Right hindlimb (tissue), 1 donor: ENCODE measurements around the gene SPATA1.

Source experiments
- DNase-seq: peaks from one replicate; pipeline ENCODE4 v3.0.0-alpha.2; 2018

The SPATA1 gene

GRCh38 chr1:84598418-84598817, 92.2 kb downstream of the SPATA1 start:
- DNase-seq, result no peak

GRCh38 chr1:84598846-84599741, 92.9 kb downstream of the SPATA1 start:
- DNase-seq, result no peak

GRCh38 chr1:84600796-84601195, 94.6 kb downstream of the SPATA1 start:
- no peak for DNase-seq

- no peak for DNase-seq
Measured at GRCh38 chr1:84603223-84603622, 97.0 kb downstream of the SPATA1 start.

GRCh38 chr1:84603941-84604830, 98.0 kb downstream of the SPATA1 start:
- DNase-seq, result no peak

- no peak for DNase-seq
Measured at GRCh38 chr1:84605157-84605556, 99.0 kb downstream of the SPATA1 start.

GRCh38 chr1:84606977-84607376, 100.8 kb downstream of the SPATA1 start:
- no peak for DNase-seq

- DNase-seq, result no peak
Measured at GRCh38 chr1:84611091-84611490, 104.9 kb downstream of the SPATA1 start.

GRCh38 chr1:84611796-84612195, 105.6 kb downstream of the SPATA1 start:
- no peak for DNase-seq

- DNase-seq, result no peak
Measured at GRCh38 chr1:84613026-84613425, 106.8 kb downstream of the SPATA1 start.

- DNase-seq, result no peak
Measured at GRCh38 chr1:84613887-84614286, 107.7 kb downstream of the SPATA1 start.

GRCh38 chr1:84615790-84616189, 109.6 kb downstream of the SPATA1 start:
- DNase-seq, result no peak
